ENCODE data around the gene POLR3B.

- TF ChIP-seq POLR2A (IDR thresholded peaks at IDR 0.05; ENCODE audit: low read length), result no peak
- TF ChIP-seq GATA1 (IDR thresholded peaks at IDR 0.05; ENCODE audit: low read depth, low read length), result no peak
These were observed 52.3 kb downstream of the POLR3B start for GRCh38 chr12:106409878-106410277.
